ENCODE data around the gene FBXL7.

The FBXL7 gene

DNA sequence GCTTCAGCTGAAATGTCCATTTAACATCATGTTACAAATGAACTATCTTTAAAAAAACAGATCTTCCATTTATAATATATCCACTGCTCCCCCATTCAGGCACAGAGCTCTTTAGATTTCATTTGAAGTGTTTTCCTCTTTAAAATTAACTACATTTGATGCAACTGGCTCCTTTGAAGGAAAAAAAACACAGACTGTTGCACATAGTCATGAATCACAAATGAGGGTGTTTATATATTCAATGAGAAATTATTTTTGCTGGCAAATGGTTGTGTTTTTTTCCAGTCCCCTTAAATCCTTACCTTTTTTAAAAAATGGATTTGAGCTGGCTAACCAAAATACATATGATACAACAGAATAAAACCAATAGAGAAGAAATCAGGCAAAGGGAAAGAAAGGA, 240.4 kb downstream of the FBXL7 start:
- TF ChIP-seq, protein P1, sequence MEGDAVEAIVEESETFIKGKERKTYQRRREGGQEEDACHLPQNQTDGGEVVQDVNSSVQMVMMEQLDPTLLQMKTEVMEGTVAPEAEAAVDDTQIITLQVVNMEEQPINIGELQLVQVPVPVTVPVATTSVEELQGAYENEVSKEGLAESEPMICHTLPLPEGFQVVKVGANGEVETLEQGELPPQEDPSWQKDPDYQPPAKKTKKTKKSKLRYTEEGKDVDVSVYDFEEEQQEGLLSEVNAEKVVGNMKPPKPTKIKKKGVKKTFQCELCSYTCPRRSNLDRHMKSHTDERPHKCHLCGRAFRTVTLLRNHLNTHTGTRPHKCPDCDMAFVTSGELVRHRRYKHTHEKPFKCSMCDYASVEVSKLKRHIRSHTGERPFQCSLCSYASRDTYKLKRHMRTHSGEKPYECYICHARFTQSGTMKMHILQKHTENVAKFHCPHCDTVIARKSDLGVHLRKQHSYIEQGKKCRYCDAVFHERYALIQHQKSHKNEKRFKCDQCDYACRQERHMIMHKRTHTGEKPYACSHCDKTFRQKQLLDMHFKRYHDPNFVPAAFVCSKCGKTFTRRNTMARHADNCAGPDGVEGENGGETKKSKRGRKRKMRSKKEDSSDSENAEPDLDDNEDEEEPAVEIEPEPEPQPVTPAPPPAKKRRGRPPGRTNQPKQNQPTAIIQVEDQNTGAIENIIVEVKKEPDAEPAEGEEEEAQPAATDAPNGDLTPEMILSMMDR (conservative IDR thresholded peaks at IDR 0.05; ENCODE audit: low read depth) = no peak
- POLR2A ChIA-PET (ENCODE audit: low non-redundant PET) = no interaction called here
- DNase-seq (ENCODE audit: low spot score) = no peak
- CTCF ChIA-PET = no interaction called here
- H3K27ac ChIP-seq = no peak overlapping the region

GRCh38 chr5:15741591-15741990, 241.6 kb downstream of the FBXL7 start:
- ChIA-PET POLR2A (ENCODE audit: low non-redundant PET) (no interaction called here), CTCF (interaction anchor here (0.6 kb wide), 1 partner anchor 256 kb away, joined by 3 read pairs; no protein-coding TSS in a partner anchor)
- TF ChIP-seq, protein P1 (conservative IDR thresholded peaks at IDR 0.05; ENCODE audit: low read depth) = no peak
- no peak for DNase-seq (ENCODE audit: low spot score)
- no peak overlapping the region for H3K27ac ChIP-seq

DNA sequence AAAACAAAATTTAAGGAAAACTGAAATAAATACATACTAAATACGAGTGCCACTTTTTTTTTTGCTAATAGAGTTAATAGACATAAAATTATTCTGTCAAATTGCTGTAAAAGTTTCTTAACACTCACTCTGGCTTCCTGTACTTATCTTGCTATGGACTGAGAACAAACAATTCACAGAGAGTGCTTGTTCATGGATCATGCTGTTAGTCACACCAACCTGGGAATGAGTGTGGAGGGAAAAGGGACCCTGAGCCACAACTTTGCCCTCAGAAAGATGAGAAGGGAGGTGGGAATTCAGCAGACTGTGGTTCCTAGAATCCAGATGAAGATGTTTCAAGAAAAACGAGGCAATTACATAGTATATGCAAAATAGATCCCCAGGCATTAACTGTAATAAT, 246.9 kb downstream of the FBXL7 start:
- POLR2A ChIA-PET (ENCODE audit: low non-redundant PET) = no interaction called here
- TF ChIP-seq, protein P1 (conservative IDR thresholded peaks at IDR 0.05; ENCODE audit: low read depth) = no peak

DNA sequence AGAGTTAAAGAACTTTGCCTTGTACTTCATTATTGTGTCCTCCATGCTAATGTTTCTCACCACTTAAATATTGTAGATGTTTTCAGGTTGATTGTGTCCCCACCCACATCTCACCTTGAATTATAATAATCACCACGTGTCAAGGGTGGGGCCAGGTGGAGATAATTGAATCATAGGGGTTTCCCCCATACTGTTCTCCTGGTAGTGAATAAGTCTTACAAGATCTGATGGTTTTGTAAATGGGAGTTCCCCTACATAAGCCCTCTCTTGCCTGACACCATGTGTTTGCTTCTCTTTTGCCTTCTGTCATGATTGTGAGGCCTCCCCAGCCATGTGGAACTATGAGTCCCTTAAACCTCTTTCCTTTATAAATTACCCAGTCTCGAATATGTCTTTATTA, 248.3 kb downstream of the FBXL7 start:
- POLR2A ChIA-PET (ENCODE audit: low non-redundant PET) = no interaction called here
- H3K27ac ChIP-seq = no peak overlapping the region
- no peak for DNase-seq (ENCODE audit: low spot score)
- TF ChIP-seq, protein P1 (conservative IDR thresholded peaks at IDR 0.05; ENCODE audit: low read depth) = no peak
- CTCF ChIA-PET = no interaction called here

More for the DNA sequence above, 246.9 kb downstream of the FBXL7 start:
- no peak overlapping the region for H3K27ac ChIP-seq
- DNase-seq (ENCODE audit: low spot score) = no peak
- CTCF ChIA-PET = interaction anchor here (0.6 kb wide), 1 partner anchor 29 kb away, joined by 3 read pairs; no protein-coding TSS in a partner anchor

- TF ChIP-seq, protein P1 (conservative IDR thresholded peaks at IDR 0.05; ENCODE audit: low read depth) = no peak
- ChIA-PET POLR2A (ENCODE audit: low non-redundant PET) (no interaction called here), CTCF (no interaction called here)
- no peak overlapping the region for H3K27ac ChIP-seq
- DNase-seq (ENCODE audit: low spot score) = no peak
Measured at GRCh38 chr5:15752663-15753285, 252.8 kb downstream of the FBXL7 start.

DNA sequence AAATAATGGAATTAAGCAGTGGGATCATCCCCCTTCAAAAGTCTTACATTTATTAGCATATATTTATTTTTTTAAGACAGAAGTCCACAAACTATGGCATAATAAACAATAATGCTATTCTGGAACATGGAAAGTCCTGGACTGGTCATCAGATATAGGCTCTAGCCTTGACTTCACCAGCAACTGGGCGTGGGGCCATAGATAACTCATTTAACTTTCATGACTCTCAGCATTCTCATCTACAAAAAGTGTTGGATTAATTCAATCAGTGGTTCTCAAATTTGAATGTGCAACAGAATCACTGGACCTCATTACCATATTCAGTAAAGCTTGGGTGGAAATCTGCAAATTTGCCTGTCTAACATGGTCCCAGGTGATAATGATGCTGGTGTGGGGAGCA, 253.8 kb downstream of the FBXL7 start:
- POLR2A ChIA-PET (ENCODE audit: low non-redundant PET) = no interaction called here
- DNase-seq (ENCODE audit: low spot score) = no peak
- CTCF ChIA-PET = no interaction called here

More for the DNA sequence above, 253.8 kb downstream of the FBXL7 start:
- H3K27ac ChIP-seq = no peak overlapping the region
- TF ChIP-seq, protein P1 (conservative IDR thresholded peaks at IDR 0.05; ENCODE audit: low read depth) = no peak
